VCaP (cell line): Measurements from ENCODE around the gene CARS2.
"Not testable (repeated sequence)": the region's sequence is repeated elsewhere in the genome, so short reads cannot be mapped to it uniquely, and the experiment has no call there.

Experiments used
- H3K27ac ChIP-seq: fragments of 450-650 bp; 2 replicates; pipeline ENCODE4 v1.5.1; 2017
- CTCF ChIP-seq: fragments of 450-650 bp; conservative IDR thresholded peaks from 2 replicates; pipeline ENCODE4 v1.5.1; 2017; ENCODE audit warnings: mild to moderate bottlenecking, moderate library complexity

CARS2 gene

GRCh38 chr13:110617321-110618072 lies 88.4 kb downstream of the CARS2 start:
- TF ChIP-seq CTCF = no peak
- peak overlapping the region; percentile 94 for H3K27ac ChIP-seq

- peak; percentile 87 for TF ChIP-seq CTCF
- peak overlapping the region; percentile 94 for H3K27ac ChIP-seq
Measured at GRCh38 chr13:110616103-110617101, 89.5 kb downstream of the CARS2 start.

- peak; percentile 46 for TF ChIP-seq CTCF
- peak within 1 kb of the TSS; percentile 94 for H3K27ac ChIP-seq
Measured at GRCh38 chr13:110615322-110616102, 90.4 kb downstream of the CARS2 start, which contains the start of gene NAXD. Gene NAXD, plus strand, starts transcription at chr13:110615545. Its CDS starts 57 bp downstream, at chr13:110615602.

DNA sequence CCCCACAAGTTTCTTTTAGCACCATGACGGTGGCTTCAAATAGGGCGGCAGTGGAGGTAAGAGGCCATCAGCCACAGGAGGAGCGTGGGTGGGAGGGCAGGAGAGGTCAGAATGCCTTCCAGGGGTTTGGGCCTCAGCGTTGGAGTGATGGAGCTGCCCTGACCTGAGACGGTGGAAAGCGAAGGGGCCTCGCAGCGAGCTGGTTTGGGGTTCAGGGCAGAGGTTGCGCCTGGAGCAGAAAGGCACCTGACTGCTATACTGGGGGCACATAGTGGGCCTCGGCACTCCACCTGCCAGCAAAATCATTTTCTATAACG lies 91.0 kb downstream of the CARS2 start:
- peak overlapping the region; percentile 94 for H3K27ac ChIP-seq
- no peak for TF ChIP-seq CTCF

GRCh38 chr13:110610955-110611595 lies 94.8 kb downstream of the CARS2 start:
- H3K27ac ChIP-seq = no peak overlapping the region
- no peak for TF ChIP-seq CTCF

GRCh38 chr13:110607675-110608224 lies 98.2 kb downstream of the CARS2 start:
- no peak overlapping the region for H3K27ac ChIP-seq
- TF ChIP-seq CTCF = no peak

DNA sequence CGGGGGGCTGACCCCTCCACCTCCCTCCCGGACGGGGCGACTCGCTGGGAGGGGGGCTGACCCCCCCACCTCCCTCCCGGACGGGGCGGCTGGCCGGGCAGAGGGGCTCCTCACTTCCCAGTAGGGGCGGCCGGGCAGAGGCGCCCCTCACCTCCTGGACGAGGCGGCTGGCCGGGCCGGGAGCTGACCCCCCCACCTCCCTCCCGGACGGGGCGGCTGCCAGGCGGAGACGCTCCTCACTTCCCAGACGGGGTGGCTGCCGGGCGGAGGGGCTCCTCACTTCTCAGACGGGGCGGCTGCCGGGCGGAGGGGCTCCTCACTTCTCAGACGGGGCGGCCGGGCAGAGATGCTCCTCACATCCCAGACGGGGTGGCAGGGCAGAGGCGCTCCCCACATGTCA lies 99.6 kb downstream of the CARS2 start:
- not testable (repeated sequence) for H3K27ac ChIP-seq
